ENCODE results near the gene PGLYRP4.

The PGLYRP4 gene

GRCh38 chr1:153375511-153375910 lies 26.9 kb upstream of the PGLYRP4 start, which contains the start of gene S100A12:
S100A12 (minus strand) TSS chr1:153375621; CDS start chr1:153374592, 1,029 bp downstream.
- Histone ChIP-seq H3K36me3 (ENCODE audit: insufficient read depth, low read length) (no peaks in the 10 kb centered on the region), H2AFZ (ENCODE audit: low read depth, low read length) (no peak within 1 kb of the TSS), H3K27ac (ENCODE audit: low read length) (no peak within 1 kb of the TSS), H3K79me2 (ENCODE audit: insufficient read depth, low read length) (no peaks in the 10 kb centered on the region), H3K4me3 (ENCODE audit: low read depth in 1 of 2, low read length in 2 of 2) (no peak within 1 kb of the TSS), H4K20me1 (ENCODE audit: insufficient read depth, low read length) (0 out of 2 replicates have a peak, but pooled peaks cover 4% of the 10 kb centered on the region), H3K4me2 (ENCODE audit: insufficient read depth, low read length) (no peak within 1 kb of the TSS), H3K9ac (ENCODE audit: low read depth, low read length) (no peak within 1 kb of the TSS), H3K9me3 (ENCODE audit: insufficient read depth, low read length, severe bottlenecking) (no peaks in the 10 kb centered on the region), H3K27me3 (ENCODE audit: insufficient read depth, low read length, poor library complexity) (peaks cover 5% of the 10 kb centered on the region), H3K4me1 (ENCODE audit: insufficient read depth, low read length) (no peaks in the 10 kb centered on the region)
- TF ChIP-seq, protein P1, sequence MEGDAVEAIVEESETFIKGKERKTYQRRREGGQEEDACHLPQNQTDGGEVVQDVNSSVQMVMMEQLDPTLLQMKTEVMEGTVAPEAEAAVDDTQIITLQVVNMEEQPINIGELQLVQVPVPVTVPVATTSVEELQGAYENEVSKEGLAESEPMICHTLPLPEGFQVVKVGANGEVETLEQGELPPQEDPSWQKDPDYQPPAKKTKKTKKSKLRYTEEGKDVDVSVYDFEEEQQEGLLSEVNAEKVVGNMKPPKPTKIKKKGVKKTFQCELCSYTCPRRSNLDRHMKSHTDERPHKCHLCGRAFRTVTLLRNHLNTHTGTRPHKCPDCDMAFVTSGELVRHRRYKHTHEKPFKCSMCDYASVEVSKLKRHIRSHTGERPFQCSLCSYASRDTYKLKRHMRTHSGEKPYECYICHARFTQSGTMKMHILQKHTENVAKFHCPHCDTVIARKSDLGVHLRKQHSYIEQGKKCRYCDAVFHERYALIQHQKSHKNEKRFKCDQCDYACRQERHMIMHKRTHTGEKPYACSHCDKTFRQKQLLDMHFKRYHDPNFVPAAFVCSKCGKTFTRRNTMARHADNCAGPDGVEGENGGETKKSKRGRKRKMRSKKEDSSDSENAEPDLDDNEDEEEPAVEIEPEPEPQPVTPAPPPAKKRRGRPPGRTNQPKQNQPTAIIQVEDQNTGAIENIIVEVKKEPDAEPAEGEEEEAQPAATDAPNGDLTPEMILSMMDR (IDR thresholded peaks at IDR 0.05; ENCODE audit: borderline replicate concordance, extremely low read depth, low read length, poor library complexity, severe bottlenecking), result no peak
- no peak for TF ChIP-seq EZH2 (IDR thresholded peaks at IDR 0.05; ENCODE audit: borderline replicate concordance, low read depth, low read length, severe bottlenecking)
- DNase-seq (no peak), ATAC-seq (ENCODE audit: insufficient read depth, low read depth) (no peak)

DNA sequence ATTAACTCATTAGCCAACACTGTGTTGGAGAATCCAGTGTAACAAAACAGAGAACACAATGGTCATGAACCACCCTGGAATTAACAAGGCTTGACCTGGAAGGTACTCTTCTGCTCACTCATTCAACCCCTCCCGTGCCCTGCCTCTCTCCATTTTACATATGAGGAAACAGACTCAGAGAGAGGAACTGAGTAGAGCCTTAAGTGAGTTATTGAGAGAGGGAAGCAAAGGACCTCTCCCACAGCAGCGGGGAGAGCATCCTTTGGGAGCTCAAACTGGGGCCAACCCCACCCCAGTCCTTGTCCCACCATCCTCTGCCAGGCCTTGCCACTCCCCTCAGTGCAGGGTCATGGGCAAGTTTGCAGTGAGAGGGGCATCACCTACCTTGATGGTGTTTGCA lies 25.4 kb upstream of the PGLYRP4 start:
- H3K79me2 ChIP-seq (ENCODE audit: insufficient read depth, low read length), result no peaks in the 10 kb centered on the region
- H3K9me3 ChIP-seq (ENCODE audit: insufficient read depth, low read length, severe bottlenecking), result no peaks in the 10 kb centered on the region
- DNase-seq (no peak), ATAC-seq (ENCODE audit: insufficient read depth, low read depth) (no peak)
- no peak overlapping the region for H3K4me3 ChIP-seq (ENCODE audit: low read depth in 1 of 2, low read length in 2 of 2)
- TF ChIP-seq, protein P1 (IDR thresholded peaks at IDR 0.05; ENCODE audit: borderline replicate concordance, extremely low read depth, low read length, poor library complexity, severe bottlenecking), result no peak
- TF ChIP-seq EZH2 (IDR thresholded peaks at IDR 0.05; ENCODE audit: borderline replicate concordance, low read depth, low read length, severe bottlenecking), result no peak
- 0 out of 2 replicates have a peak, but pooled peaks cover 4% of the 10 kb centered on the region for H4K20me1 ChIP-seq (ENCODE audit: insufficient read depth, low read length)
- H3K4me1 ChIP-seq (ENCODE audit: insufficient read depth, low read length), result no peaks in the 10 kb centered on the region
- H3K4me2 ChIP-seq (ENCODE audit: insufficient read depth, low read length), result no peak overlapping the region
- no peak overlapping the region for H3K27ac ChIP-seq (ENCODE audit: low read length)
- H3K9ac ChIP-seq (ENCODE audit: low read depth, low read length), result no peak overlapping the region
- H3K27me3 ChIP-seq (ENCODE audit: insufficient read depth, low read length, poor library complexity), result peaks cover 5% of the 10 kb centered on the region
- H3K36me3 ChIP-seq (ENCODE audit: insufficient read depth, low read length), result no peaks in the 10 kb centered on the region
- H2AFZ ChIP-seq (ENCODE audit: low read depth, low read length), result no peak overlapping the region

- H3K9me3 ChIP-seq (ENCODE audit: insufficient read depth, low read length, severe bottlenecking), result no peaks in the 10 kb centered on the region
- no peak overlapping the region for H3K27ac ChIP-seq (ENCODE audit: low read length)
- no peak overlapping the region for H3K4me2 ChIP-seq (ENCODE audit: insufficient read depth, low read length)
- peaks cover 10% of the 10 kb centered on the region for H3K27me3 ChIP-seq (ENCODE audit: insufficient read depth, low read length, poor library complexity)
- H3K4me1 ChIP-seq (ENCODE audit: insufficient read depth, low read length), result no peaks in the 10 kb centered on the region
- TF ChIP-seq EZH2 (IDR thresholded peaks at IDR 0.05; ENCODE audit: borderline replicate concordance, low read depth, low read length, severe bottlenecking), result no peak
- TF ChIP-seq, protein P1 (IDR thresholded peaks at IDR 0.05; ENCODE audit: borderline replicate concordance, extremely low read depth, low read length, poor library complexity, severe bottlenecking), result no peak
- 0 out of 2 replicates have a peak, but pooled peaks cover 4% of the 10 kb centered on the region for H4K20me1 ChIP-seq (ENCODE audit: insufficient read depth, low read length)
- H3K79me2 ChIP-seq (ENCODE audit: insufficient read depth, low read length), result no peaks in the 10 kb centered on the region
- H3K4me3 ChIP-seq (ENCODE audit: low read depth in 1 of 2, low read length in 2 of 2), result no peak overlapping the region
- H3K9ac ChIP-seq (ENCODE audit: low read depth, low read length), result no peak overlapping the region
- DNase-seq (no peak), ATAC-seq (ENCODE audit: insufficient read depth, low read depth) (no peak)
- no peak overlapping the region for H2AFZ ChIP-seq (ENCODE audit: low read depth, low read length)
- no peaks in the 10 kb centered on the region for H3K36me3 ChIP-seq (ENCODE audit: insufficient read depth, low read length)
Measured at GRCh38 chr1:153372571-153372970, 23.9 kb upstream of the PGLYRP4 start.
